ENCODE measurements around the gene CBX5. TPM values are rescaled to one million over a fixed set of nuclear protein-coding genes. Genes with fewer than 3 reads are reported as not detected.

The CBX5 gene
- total RNA-seq, 2 experiments from 2014 or later, result 125 to 128 TPM

DNA sequence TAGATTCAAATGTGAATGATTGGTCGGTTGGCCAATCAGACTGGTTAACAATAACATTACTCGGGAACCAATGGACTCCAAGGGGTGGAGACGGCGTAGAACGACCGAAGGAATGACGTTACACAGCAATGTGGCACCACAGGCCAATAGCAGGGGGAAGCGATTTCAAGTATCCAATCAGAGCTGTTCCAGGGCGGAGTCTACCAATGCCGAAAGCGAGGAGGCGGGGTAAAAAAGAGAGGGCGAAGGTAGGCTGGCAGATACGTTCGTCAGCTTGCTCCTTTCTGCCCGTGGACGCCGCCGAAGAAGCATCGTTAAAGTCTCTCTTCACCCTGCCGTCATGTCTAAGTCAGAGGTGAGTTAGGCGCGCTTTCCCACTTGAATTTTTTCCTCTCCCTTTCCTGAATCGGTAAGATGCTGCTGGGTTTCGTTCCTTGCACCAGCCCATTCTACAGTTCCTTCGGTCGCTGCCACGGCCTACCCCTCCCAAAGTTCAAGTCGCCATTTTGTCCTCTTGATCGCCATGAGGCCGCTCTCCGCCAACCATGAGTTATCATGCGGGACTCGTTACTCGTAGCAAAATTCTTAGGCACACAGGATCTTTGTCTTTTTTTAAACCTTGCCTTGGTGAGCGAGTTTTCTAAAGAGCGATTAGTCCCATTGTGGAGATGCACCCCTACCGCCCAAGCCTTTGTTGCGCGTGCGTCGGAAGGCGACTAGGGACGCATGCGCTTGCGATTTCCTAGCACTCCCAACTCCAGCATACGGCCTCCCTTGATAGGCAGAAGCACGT is 742 bp upstream of the CBX5 start, which contains the start of gene HNRNPA1:
Gene HNRNPA1 (plus strand): TSS at position 259 of the 793 bp plus-strand sequence. CDS start 82 bp downstream, at position 341.
- ATAC-seq (peak; percentile 87), DNase-seq (peak; percentile 97)
- CTCF ChIA-PET, result interaction anchor here (1.0 to 2.1 kb wide), 12 partner anchors 8 to 119 kb away, joined by 3 to 8 read pairs (median 4); partner anchors contain the start of gene COPZ1
- POLR2A ChIA-PET, result interaction anchor here (0.6 to 2.9 kb wide), 35 partner anchors 8 to 1837 kb away, joined by 3 to 44 read pairs (median 4); partner anchors contain the start of gene COPZ1
- Mint-ChIP-seq H3K4me1 (ENCODE audit: low read depth) (peaks cover 44% of the 10 kb centered on the region), H3K36me3 (ENCODE audit: low read depth) (peaks cover 10% of the 10 kb centered on the region), H3K27me3 (no peaks in the 10 kb centered on the region), H3K4me3 (no peak within 1 kb of the TSS), H3K27ac (no peak within 1 kb of the TSS), H3K9me3 (no peaks in the 10 kb centered on the region)
- intact Hi-C loops (cut with micrococcal nuclease), result loop anchor here (2.0 kb wide), 1 partner anchor 44 kb away; the partner anchor contains the start of gene COPZ1
- TF ChIP-seq CTCF (IDR thresholded peaks at IDR 0.05), result no peak

DNA sequence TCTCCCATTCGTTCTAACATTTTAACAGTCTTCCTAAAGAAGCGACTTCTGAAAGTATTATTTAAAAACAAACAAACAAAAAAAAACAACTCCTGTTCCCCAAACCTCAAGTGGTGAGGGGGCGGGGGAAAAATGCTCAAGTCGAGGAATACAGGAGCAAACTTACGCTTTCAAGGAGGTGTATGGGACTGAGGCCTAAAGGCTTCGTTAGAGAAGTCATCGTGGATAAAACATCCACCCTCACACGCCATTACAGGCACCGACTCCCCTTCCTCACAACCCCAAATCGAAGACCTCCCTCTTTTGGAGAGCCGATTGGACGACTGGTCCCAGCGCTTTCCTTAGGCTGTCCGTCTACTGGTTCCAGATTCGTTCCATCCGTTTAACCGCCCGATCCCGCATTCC is 693 bp downstream of the CBX5 start:
- Mint-ChIP-seq H3K27me3 (no peaks in the 10 kb centered on the region), H3K4me3 (no peak overlapping the region), H3K36me3 (ENCODE audit: low read depth) (peaks cover 15% of the 10 kb centered on the region), H3K27ac (no peak overlapping the region), H3K9me3 (no peaks in the 10 kb centered on the region), H3K4me1 (ENCODE audit: low read depth) (peaks cover 42% of the 10 kb centered on the region)
- DNase-seq, result no peak
- no peak for TF ChIP-seq CTCF (IDR thresholded peaks at IDR 0.05)
- intact Hi-C loops (cut with micrococcal nuclease), result no loop called here
- ChIA-PET CTCF (interaction anchor here (1.1 to 2.1 kb wide), 5 partner anchors 9 to 120 kb away, joined by 4 to 8 read pairs (median 5); no protein-coding TSS in a partner anchor), POLR2A (interaction anchor here (0.7 to 2.9 kb wide), 5 partner anchors 11 to 62 kb away, joined by 3 to 17 read pairs (median 4); no protein-coding TSS in a partner anchor)
- no peak for ATAC-seq

DNA sequence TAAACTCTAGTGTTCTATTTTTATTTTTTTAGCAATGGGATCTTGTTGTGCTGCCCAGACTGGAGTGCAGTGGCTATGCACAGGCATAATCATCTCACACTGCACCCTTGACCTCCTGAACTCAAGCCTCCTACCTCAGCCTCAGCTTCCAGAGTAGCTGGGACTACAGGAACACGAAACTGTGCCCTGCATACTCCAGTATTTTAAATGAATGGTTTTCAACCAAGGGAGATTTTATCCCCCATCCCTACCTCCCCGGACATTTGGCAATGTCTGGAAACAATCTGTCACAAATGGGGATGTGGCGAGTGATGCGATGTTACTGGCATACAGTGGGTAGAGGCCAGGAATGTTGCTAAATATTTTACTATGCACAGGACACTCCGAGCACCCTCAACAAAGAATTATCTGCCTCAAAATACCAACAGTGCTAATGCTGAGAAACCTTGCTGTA is 2.1 kb downstream of the CBX5 start:
- no peak for TF ChIP-seq CTCF (IDR thresholded peaks at IDR 0.05)
- ATAC-seq, result no peak
- no peak for DNase-seq
- intact Hi-C loops (cut with micrococcal nuclease), result no loop called here
- no peaks in the 10 kb centered on the region for H3K9me3 Mint-ChIP-seq
- H3K27me3 Mint-ChIP-seq, result no peaks in the 10 kb centered on the region
- peaks cover 28% of the 10 kb centered on the region for H3K36me3 Mint-ChIP-seq (ENCODE audit: low read depth)
- CTCF ChIA-PET, result interaction anchor here (1.3 to 1.4 kb wide), 2 partner anchors 9 to 26 kb away, joined by 3 to 4 read pairs; no protein-coding TSS in a partner anchor
- peaks cover 38% of the 10 kb centered on the region for H3K4me1 Mint-ChIP-seq (ENCODE audit: low read depth)
- POLR2A ChIA-PET, result interaction anchor here (2.1 to 2.9 kb wide), 2 partner anchors 8 to 18 kb away, joined by 12 to 14 read pairs; no protein-coding TSS in a partner anchor
- H3K4me3 Mint-ChIP-seq, result no peak overlapping the region
- no peak overlapping the region for H3K27ac Mint-ChIP-seq

DNA sequence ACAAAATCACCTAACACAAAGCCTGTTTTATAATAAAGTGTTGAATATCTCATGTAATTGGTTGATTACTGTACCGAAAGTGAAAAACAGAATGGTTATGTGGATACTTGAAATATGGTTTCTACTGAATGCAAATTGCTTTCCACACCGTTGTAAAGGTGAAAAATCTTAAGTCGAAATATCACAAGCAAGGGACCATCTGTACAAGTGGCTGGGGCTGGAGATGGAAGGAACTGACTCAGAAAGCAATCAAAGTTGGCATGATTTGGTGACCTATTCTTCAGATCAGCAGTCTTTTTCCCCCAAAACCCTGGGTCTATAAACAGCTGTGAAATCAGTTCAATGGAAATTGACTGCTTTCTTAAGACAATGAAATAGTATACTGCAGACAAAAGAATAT is 3.6 kb downstream of the CBX5 start:
- TF ChIP-seq CTCF (IDR thresholded peaks at IDR 0.05), result no peak
- H3K9me3 Mint-ChIP-seq, result no peaks in the 10 kb centered on the region
- ATAC-seq (no peak), DNase-seq (no peak)
- POLR2A ChIA-PET, result interaction anchor here (0.9 to 2.1 kb wide), 2 partner anchors 10 to 13 kb away, joined by 4 to 14 read pairs; no protein-coding TSS in a partner anchor
- intact Hi-C loops (cut with micrococcal nuclease), result no loop called here
- peaks cover 36% of the 10 kb centered on the region for H3K36me3 Mint-ChIP-seq (ENCODE audit: low read depth)
- CTCF ChIA-PET, result interaction anchor here (1.0 to 1.2 kb wide), 2 partner anchors 17 to 25 kb away, joined by 3 to 4 read pairs; no protein-coding TSS in a partner anchor
- H3K4me3 Mint-ChIP-seq, result peak overlapping the region; percentile 28
- H3K4me1 Mint-ChIP-seq (ENCODE audit: low read depth), result peaks cover 48% of the 10 kb centered on the region
- no peaks in the 10 kb centered on the region for H3K27me3 Mint-ChIP-seq
- H3K27ac Mint-ChIP-seq, result peak overlapping the region; percentile 23

Measured in activated CD8-positive, alpha-beta T cell treated with anti-CD3 and anti-CD28 coated beads for 36 hours (primary cell).